Mesothelial cell of epicardium (in vitro differentiated cells): Measurements from ENCODE around the gene YARS2. TPM values are rescaled to one million over a fixed set of nuclear protein-coding genes. Genes with fewer than 3 reads are reported as not detected.
A peak's percentile ranks its signal among the peaks of the same experiment; 100 is the strongest.
"Not testable (repeated sequence)": the region's sequence is repeated elsewhere in the genome, so short reads cannot be mapped to it uniquely, and the experiment has no call there.

Source experiments
- DNase-seq, 2 experiments: peaks; one replicate each; pipeline ENCODE4 v3.0.0; 2021; ENCODE audit warnings: low spot score in 2 of 2; ENCODE audit not compliant: unreplicated experiment in 2 of 2
- H3K27ac Mint-ChIP-seq: 2 replicates; pipeline ENCODE4 v1.8.0; 2021; ENCODE audit warnings: mixed read lengths
- H3K27me3 Mint-ChIP-seq: 2 replicates; pipeline ENCODE4 v1.8.0; 2021; ENCODE audit warnings: low read depth, mixed read lengths
- H3K36me3 Mint-ChIP-seq: 2 replicates; pipeline ENCODE4 v1.8.0; 2021; ENCODE audit warnings: mixed read lengths
- H3K4me1 Mint-ChIP-seq: 2 replicates; pipeline ENCODE4 v1.8.0; 2021; ENCODE audit warnings: mixed read lengths
- H3K4me3 Mint-ChIP-seq: 2 replicates; pipeline ENCODE4 v1.8.0; 2021; ENCODE audit warnings: mild to moderate bottlenecking, moderate library complexity, mixed read lengths
- H3K9me3 Mint-ChIP-seq: 2 replicates; pipeline ENCODE4 v1.8.0; 2021; ENCODE audit warnings: mixed read lengths
- CTCF ChIP-seq: fragments of 200-600 bp; sonication (generic); IDR thresholded peaks from one replicate; pipeline ENCODE4 v1.5.0; 2021; ENCODE audit warnings: antibody characterized with exemption; ENCODE audit not compliant: unreplicated experiment
- total RNA-seq: library from RNA; stranded (reverse); gene quantifications from 3 replicates; pipeline ENCODE4 v1.2.1, GENCODE V29; 2021

The YARS2 gene
- total RNA-seq, 1 donor from 2014 or later, result 21.7 TPM

- Mint-ChIP-seq H3K4me3 (no peak overlapping the region), H3K9me3 (no peaks in the 10 kb centered on the region), H3K27me3 (no peaks in the 10 kb centered on the region), H3K27ac (no peak overlapping the region), H3K4me1 (peaks cover 5% of the 10 kb centered on the region), H3K36me3 (peaks cover 25% of the 10 kb centered on the region)
- DNase-seq, result no peak
- TF ChIP-seq CTCF, result no peak
Observed at GRCh38 chr12:32708926-32709325, 46.8 kb downstream of the YARS2 start.

- Mint-ChIP-seq H3K36me3 (peaks cover 20% of the 10 kb centered on the region), H3K4me1 (peaks cover 8% of the 10 kb centered on the region), H3K27me3 (no peaks in the 10 kb centered on the region), H3K9me3 (no peaks in the 10 kb centered on the region), H3K4me3 (no peak overlapping the region), H3K27ac (peak overlapping the region; percentile 59)
- DNase-seq, result no peak
- TF ChIP-seq CTCF, result no peak
Observed at GRCh38 chr12:32706335-32707024, 49.2 kb downstream of the YARS2 start.

- no peak for TF ChIP-seq CTCF
- Mint-ChIP-seq H3K9me3 (no peaks in the 10 kb centered on the region), H3K27ac (peak overlapping the region; percentile 13), H3K36me3 (peaks cover 15% of the 10 kb centered on the region), H3K4me3 (no peak overlapping the region), H3K4me1 (peaks cover 8% of the 10 kb centered on the region), H3K27me3 (no peaks in the 10 kb centered on the region)
- no peak for DNase-seq
Observed at GRCh38 chr12:32705783-32706182, 49.9 kb downstream of the YARS2 start.

- Mint-ChIP-seq H3K4me3 (no peak overlapping the region), H3K9me3 (no peaks in the 10 kb centered on the region), H3K36me3 (peaks cover 9% of the 10 kb centered on the region), H3K27ac (no peak overlapping the region), H3K4me1 (peaks cover 8% of the 10 kb centered on the region), H3K27me3 (no peaks in the 10 kb centered on the region)
- TF ChIP-seq CTCF, result no peak
- no peak for DNase-seq
Observed at GRCh38 chr12:32702946-32703345, 52.8 kb downstream of the YARS2 start.

- H3K27ac Mint-ChIP-seq, result no peak overlapping the region
- no peaks in the 10 kb centered on the region for H3K27me3 Mint-ChIP-seq
- H3K4me3 Mint-ChIP-seq, result no peak overlapping the region
- DNase-seq, result no peak
- peaks cover 9% of the 10 kb centered on the region for H3K4me1 Mint-ChIP-seq
- H3K36me3 Mint-ChIP-seq, result peaks cover 9% of the 10 kb centered on the region
- no peak for TF ChIP-seq CTCF
- no peaks in the 10 kb centered on the region for H3K9me3 Mint-ChIP-seq
Observed at GRCh38 chr12:32702473-32702872, 53.2 kb downstream of the YARS2 start.

- not testable (repeated sequence) for H3K4me3 Mint-ChIP-seq, DNase-seq, H3K27ac Mint-ChIP-seq, H3K4me1 Mint-ChIP-seq, H3K27me3 Mint-ChIP-seq
- H3K36me3 Mint-ChIP-seq, result peaks cover 22% of the 10 kb centered on the region
- H3K9me3 Mint-ChIP-seq, result peaks cover 15% of the 10 kb centered on the region
Observed at GRCh38 chr12:32699437-32699836, 56.3 kb downstream of the YARS2 start.
